Activated T-helper 2 cell treated with anti-CD3 and anti-CD28 coated beads, Interferon-gamma antibody, Interleukin-2, Interleukin-4, amounts not matched to agents 10 μg/mL and 5 μg/mL and 100 μg/mL, durations not matched to agents 14 hours and 24 hours and 36 hours (primary cell): ENCODE results near the gene WBP2. TPM values are rescaled to one million over a fixed set of nuclear protein-coding genes. Genes with fewer than 3 reads are reported as not detected.

Experiments used
- DNase-seq: peaks from one replicate; pipeline ENCODE4 v3.0.0; 2021; ENCODE audit warnings: low spot score
- H3K27ac Mint-ChIP-seq: one replicate; pipeline ENCODE4 v1.8.0; 2021; ENCODE audit warnings: mixed read lengths
- H3K27me3 Mint-ChIP-seq: one replicate; pipeline ENCODE4 v1.8.0; 2021; ENCODE audit warnings: low read depth, mixed read lengths
- H3K36me3 Mint-ChIP-seq: one replicate; pipeline ENCODE4 v1.8.0; 2021; ENCODE audit warnings: low read depth, mixed read lengths
- H3K4me1 Mint-ChIP-seq: one replicate; pipeline ENCODE4 v1.8.0; 2021; ENCODE audit warnings: low read depth, mixed read lengths
- H3K4me3 Mint-ChIP-seq: one replicate; pipeline ENCODE4 v1.8.0; 2021; ENCODE audit warnings: low read depth, mild to moderate bottlenecking, moderate library complexity, mixed read lengths
- H3K9me3 Mint-ChIP-seq: one replicate; pipeline ENCODE4 v1.8.0; 2021; ENCODE audit warnings: mixed read lengths
- intact Hi-C: fragments of 100-400 bp; cut with micrococcal nuclease; formaldehyde crosslinking; loops from one replicate; pipeline ENCODE4 v1.15.1; 2023
- total RNA-seq: library from RNA; stranded (reverse); gene quantifications from 2 replicates; pipeline ENCODE4 v1.2.3, GENCODE V29; 2022

The WBP2 gene
- total RNA-seq, 1 donor from 2014 or later = 80.7 TPM

GRCh38 chr17:75880266-75880665, 25.1 kb upstream of the WBP2 start:
- H3K27ac Mint-ChIP-seq = no peak overlapping the region
- peaks cover 18% of the 10 kb centered on the region for H3K36me3 Mint-ChIP-seq
- peaks cover 27% of the 10 kb centered on the region for H3K4me1 Mint-ChIP-seq
- H3K27me3 Mint-ChIP-seq = peaks cover 8% of the 10 kb centered on the region
- no peaks in the 10 kb centered on the region for H3K9me3 Mint-ChIP-seq
- DNase-seq = no peak
- intact Hi-C loops = no loop called here
- H3K4me3 Mint-ChIP-seq = peak overlapping the region; percentile 35

DNA sequence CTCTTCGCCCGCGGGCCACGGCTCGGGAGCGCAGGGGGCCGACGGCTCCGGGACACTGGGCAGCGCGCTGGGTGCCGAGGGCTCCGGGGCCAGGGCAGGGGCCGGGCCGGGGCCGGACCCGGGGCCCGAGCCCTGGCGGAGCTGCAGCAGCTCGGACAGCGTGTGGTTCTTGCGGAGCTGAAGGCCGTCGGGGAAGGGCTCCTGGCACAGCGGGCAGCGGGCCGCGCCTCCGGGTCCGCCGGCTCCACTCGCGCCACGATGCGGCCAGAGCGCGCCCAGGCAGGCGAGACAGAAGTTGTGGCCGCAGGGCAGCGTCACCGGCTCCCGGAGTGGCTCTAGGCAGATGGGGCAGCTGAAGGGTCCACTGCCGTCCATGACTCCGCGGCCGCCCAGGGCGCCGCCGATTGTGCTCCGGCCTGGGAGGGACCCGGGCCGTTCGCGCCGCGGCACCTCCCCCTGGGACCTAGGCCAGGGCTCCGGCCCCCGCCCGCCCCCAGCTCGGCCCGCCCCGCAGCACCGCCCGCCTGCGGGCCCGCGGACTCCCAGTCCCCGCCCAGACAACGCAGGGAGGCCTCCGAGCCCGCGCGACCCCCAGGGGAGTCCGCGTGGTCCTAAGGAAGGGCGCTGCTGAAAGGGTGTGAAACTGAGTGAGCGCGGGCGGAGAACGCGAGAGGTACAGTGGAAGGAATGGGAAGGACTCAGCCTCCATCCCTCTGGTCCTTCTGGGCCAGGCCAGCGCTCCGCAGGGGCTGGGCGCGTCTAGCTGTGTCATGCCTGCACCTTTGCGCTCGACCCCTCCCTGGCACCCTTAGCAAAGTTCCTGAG, 23.3 kb upstream of the WBP2 start, which contains the start of gene TRIM47:
Gene TRIM47, minus strand, starts transcription at position 408 of the 825 bp plus-strand sequence. Its CDS starts 33 bp downstream, at position 375.
- H3K4me3 Mint-ChIP-seq = peak within 1 kb of the TSS; percentile 92
- peak within 1 kb of the TSS; percentile 93 for H3K27ac Mint-ChIP-seq
- H3K9me3 Mint-ChIP-seq = no peaks in the 10 kb centered on the region
- intact Hi-C loops = no loop called here
- no peak for DNase-seq
- peaks cover 18% of the 10 kb centered on the region for H3K36me3 Mint-ChIP-seq
- peaks cover 8% of the 10 kb centered on the region for H3K27me3 Mint-ChIP-seq
- peaks cover 30% of the 10 kb centered on the region for H3K4me1 Mint-ChIP-seq

DNA sequence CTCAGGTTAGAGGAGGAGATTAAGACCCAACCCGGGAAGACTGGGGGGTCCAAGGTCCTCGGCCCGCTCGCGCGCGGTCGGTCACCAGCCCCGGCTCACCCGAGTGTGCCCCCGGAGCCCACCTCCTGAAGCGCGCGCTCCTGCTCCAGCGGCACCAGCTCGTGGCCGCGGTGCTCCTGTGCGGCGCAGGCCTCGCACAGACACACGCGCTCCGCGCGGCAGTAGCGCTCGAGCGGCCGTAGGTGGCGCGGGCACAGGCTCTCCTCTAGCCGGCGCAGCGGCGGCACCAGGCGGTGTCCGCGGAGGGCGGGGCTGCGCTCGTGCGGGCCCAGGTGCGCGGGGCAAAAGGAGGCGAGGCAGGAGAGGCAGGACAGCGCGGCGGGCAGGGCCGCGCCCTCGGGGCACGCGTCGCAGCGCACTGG, 22.6 kb upstream of the WBP2 start:
- intact Hi-C loops = loop anchor here (2.0 kb wide), 1 partner anchor 19 kb away; the partner anchor contains the start of gene TRIM65
- H3K27me3 Mint-ChIP-seq = peaks cover 8% of the 10 kb centered on the region

GRCh38 chr17:75876938-75877751, 22.0 kb upstream of the WBP2 start:
- peaks cover 8% of the 10 kb centered on the region for H3K27me3 Mint-ChIP-seq
- peak overlapping the region; percentile 93 for H3K27ac Mint-ChIP-seq
- no peaks in the 10 kb centered on the region for H3K9me3 Mint-ChIP-seq
- peaks cover 18% of the 10 kb centered on the region for H3K36me3 Mint-ChIP-seq
- no peak for DNase-seq
- H3K4me1 Mint-ChIP-seq = peaks cover 41% of the 10 kb centered on the region
- intact Hi-C loops = loop anchor here (2.0 kb wide), 1 partner anchor 20 kb away; the partner anchor contains the start of gene TRIM65
- peak overlapping the region; percentile 92 for H3K4me3 Mint-ChIP-seq

More for the DNA sequence above, 22.6 kb upstream of the WBP2 start:
- DNase-seq = peak; percentile 73
- Mint-ChIP-seq H3K36me3 (peaks cover 18% of the 10 kb centered on the region), H3K9me3 (no peaks in the 10 kb centered on the region), H3K4me1 (peaks cover 36% of the 10 kb centered on the region), H3K4me3 (peak overlapping the region; percentile 92), H3K27ac (peak overlapping the region; percentile 93)

- H3K9me3 Mint-ChIP-seq = no peaks in the 10 kb centered on the region
- peak overlapping the region; percentile 92 for H3K4me3 Mint-ChIP-seq
- H3K27me3 Mint-ChIP-seq = peaks cover 8% of the 10 kb centered on the region
- intact Hi-C loops = loop anchor here (2.0 kb wide), 1 partner anchor 20 kb away; the partner anchor contains the start of gene TRIM65
- peak; percentile 61 for DNase-seq
- H3K27ac Mint-ChIP-seq = peak overlapping the region; percentile 93
- H3K36me3 Mint-ChIP-seq = peaks cover 18% of the 10 kb centered on the region
- H3K4me1 Mint-ChIP-seq = peaks cover 36% of the 10 kb centered on the region
These were observed 21.2 kb upstream of the WBP2 start for GRCh38 chr17:75876190-75876937.

- Mint-ChIP-seq H3K36me3 (peaks cover 18% of the 10 kb centered on the region), H3K4me1 (peaks cover 36% of the 10 kb centered on the region), H3K27ac (peak overlapping the region; percentile 93), H3K27me3 (peaks cover 8% of the 10 kb centered on the region), H3K9me3 (no peaks in the 10 kb centered on the region), H3K4me3 (peak overlapping the region; percentile 92)
- DNase-seq = no peak
- intact Hi-C loops = loop anchor here (2.0 kb wide), 1 partner anchor 21 kb away; the partner anchor contains the start of gene TRIM65
These were observed 20.7 kb upstream of the WBP2 start for GRCh38 chr17:75875940-75876189.

- no peaks in the 10 kb centered on the region for H3K9me3 Mint-ChIP-seq
- DNase-seq = no peak
- H3K27me3 Mint-ChIP-seq = peaks cover 5% of the 10 kb centered on the region
- no peak overlapping the region for H3K4me3 Mint-ChIP-seq
- peak overlapping the region; percentile 93 for H3K27ac Mint-ChIP-seq
- peaks cover 18% of the 10 kb centered on the region for H3K36me3 Mint-ChIP-seq
- peaks cover 36% of the 10 kb centered on the region for H3K4me1 Mint-ChIP-seq
- intact Hi-C loops = no loop called here
These were observed 20.2 kb upstream of the WBP2 start for GRCh38 chr17:75875182-75875939.

DNA sequence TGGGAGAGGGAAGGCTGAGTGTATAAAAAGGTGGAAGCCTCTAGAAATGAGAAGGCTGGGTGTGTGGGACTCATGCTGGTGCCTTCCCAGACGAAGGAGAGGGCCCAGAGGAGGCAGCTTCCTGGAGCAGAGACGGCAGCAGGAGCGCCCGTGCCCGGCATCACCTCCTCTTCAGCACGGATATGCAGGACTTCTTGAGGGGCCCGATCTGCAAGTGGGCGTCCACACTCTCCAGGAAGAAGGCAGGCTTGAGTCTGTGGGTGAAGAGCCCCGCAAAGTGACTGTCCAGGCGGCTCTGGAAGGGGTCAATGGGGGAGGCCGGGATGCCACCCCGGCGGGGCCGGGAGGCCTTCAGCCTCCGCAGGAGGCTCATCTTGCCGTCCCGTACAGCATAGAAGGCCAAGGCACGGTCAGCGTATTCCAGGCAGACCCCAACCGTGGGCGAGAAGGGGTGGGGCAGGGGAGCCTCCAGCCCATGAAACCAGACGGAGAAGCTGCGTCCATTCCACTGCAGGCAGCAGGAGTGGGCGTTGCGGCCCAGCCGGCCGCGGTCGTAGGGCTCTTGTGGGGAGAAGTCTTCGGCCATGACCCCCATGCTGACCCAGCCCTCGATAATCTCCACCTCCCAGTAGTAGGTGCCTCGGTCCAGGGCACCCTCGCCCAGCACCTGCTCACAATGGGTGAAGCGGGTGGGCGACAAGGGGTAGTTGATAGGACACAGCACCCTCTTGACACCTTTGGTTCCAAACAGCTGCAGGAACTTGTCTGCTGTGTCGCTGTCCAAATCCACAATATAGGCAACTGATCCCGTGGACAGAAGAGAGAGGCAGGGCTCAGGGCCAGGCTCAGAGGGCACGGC, 19.4 kb upstream of the WBP2 start:
- no peak for DNase-seq
- no peaks in the 10 kb centered on the region for H3K27me3 Mint-ChIP-seq
- peaks cover 36% of the 10 kb centered on the region for H3K4me1 Mint-ChIP-seq
- no peak overlapping the region for H3K4me3 Mint-ChIP-seq
- no peak overlapping the region for H3K27ac Mint-ChIP-seq
- intact Hi-C loops = no loop called here
- no peaks in the 10 kb centered on the region for H3K9me3 Mint-ChIP-seq
- H3K36me3 Mint-ChIP-seq = peaks cover 18% of the 10 kb centered on the region

GRCh38 chr17:75873587-75874322, 18.6 kb upstream of the WBP2 start:
- H3K36me3 Mint-ChIP-seq = peaks cover 18% of the 10 kb centered on the region
- intact Hi-C loops = loop anchor here (2.0 kb wide), 1 partner anchor 15 kb away; no protein-coding TSS in a partner anchor
- H3K27ac Mint-ChIP-seq = no peak overlapping the region
- peaks cover 35% of the 10 kb centered on the region for H3K4me1 Mint-ChIP-seq
- no peaks in the 10 kb centered on the region for H3K27me3 Mint-ChIP-seq
- DNase-seq = no peak
- H3K9me3 Mint-ChIP-seq = no peaks in the 10 kb centered on the region
- H3K4me3 Mint-ChIP-seq = no peak overlapping the region

- Mint-ChIP-seq H3K27me3 (no peaks in the 10 kb centered on the region), H3K27ac (peak overlapping the region; percentile 71), H3K36me3 (peaks cover 17% of the 10 kb centered on the region), H3K4me3 (no peak overlapping the region), H3K4me1 (peaks cover 33% of the 10 kb centered on the region), H3K9me3 (no peaks in the 10 kb centered on the region)
- DNase-seq = peak; percentile 71
- intact Hi-C loops = loop anchor here (2.0 kb wide), 1 partner anchor 14 kb away; no protein-coding TSS in a partner anchor
These were observed 17.6 kb upstream of the WBP2 start for GRCh38 chr17:75872434-75873351.
